GM10847 (cell line): ENCODE measurements around the gene LRRC27.
A peak's percentile ranks its signal among the peaks of the same experiment; 100 is the strongest.

Experiments used
- POLR2A ChIP-seq: IDR thresholded peaks from 2 replicates; pipeline ENCODE4 v1.6.1; 2011; ENCODE audit not compliant: insufficient read length; ENCODE audit errors: extremely low read depth

LRRC27 gene

GRCh38 chr10:132331601-132332432 is at the start of gene LRRC27:
LRRC27 (plus strand) TSS chr10:132332193; CDS start chr10:132333525, 1,332 bp downstream.
- peak; percentile 63 for TF ChIP-seq POLR2A

- TF ChIP-seq POLR2A, result no peak
Observed at GRCh38 chr10:132282667-132283603, 49.1 kb upstream of the LRRC27 start.

GRCh38 chr10:132283604-132284382 is 48.2 kb upstream of the LRRC27 start:
- TF ChIP-seq POLR2A, result no peak

- no peak for TF ChIP-seq POLR2A
Observed at GRCh38 chr10:132289439-132289838, 42.6 kb upstream of the LRRC27 start.

GRCh38 chr10:132290631-132291030 is 41.4 kb upstream of the LRRC27 start:
- no peak for TF ChIP-seq POLR2A

- TF ChIP-seq POLR2A, result no peak
Observed at GRCh38 chr10:132291826-132292225, 40.2 kb upstream of the LRRC27 start.

- TF ChIP-seq POLR2A, result no peak
Observed at GRCh38 chr10:132292287-132293200, 39.4 kb upstream of the LRRC27 start.

- no peak for TF ChIP-seq POLR2A
Observed at GRCh38 chr10:132293201-132293812, 38.7 kb upstream of the LRRC27 start.

- no peak for TF ChIP-seq POLR2A
Observed at GRCh38 chr10:132293813-132294520, 38.0 kb upstream of the LRRC27 start.

- no peak for TF ChIP-seq POLR2A
Observed at GRCh38 chr10:132294561-132295318, 37.3 kb upstream of the LRRC27 start.

GRCh38 chr10:132296666-132297443 is 35.1 kb upstream of the LRRC27 start:
- TF ChIP-seq POLR2A, result no peak

- TF ChIP-seq POLR2A, result no peak
Observed at GRCh38 chr10:132297526-132297925, 34.5 kb upstream of the LRRC27 start.
